ENCODE results near the gene NDUFA8.

NDUFA8 gene

GRCh38 chr9:122183501-122183900 is 23.9 kb upstream of the NDUFA8 start:
- no peak for DNase-seq

- DNase-seq: peak; percentile 63
These were observed 21.1 kb upstream of the NDUFA8 start for GRCh38 chr9:122180633-122181032.

GRCh38 chr9:122179690-122180074 is 20.1 kb upstream of the NDUFA8 start:
- peak; percentile 51 for DNase-seq

- DNase-seq: no peak
These were observed 19.6 kb upstream of the NDUFA8 start for GRCh38 chr9:122179054-122179689.

GRCh38 chr9:122176916-122177315 is 17.3 kb upstream of the NDUFA8 start:
- no peak for DNase-seq

GRCh38 chr9:122173670-122174069 is 14.1 kb upstream of the NDUFA8 start:
- no peak for DNase-seq

GRCh38 chr9:122172131-122172530 is 12.6 kb upstream of the NDUFA8 start:
- no peak for DNase-seq

- peak; percentile 32 for DNase-seq
These were observed 8.8 kb upstream of the NDUFA8 start for GRCh38 chr9:122168356-122168755.

GRCh38 chr9:122164286-122164685 is 4.7 kb upstream of the NDUFA8 start:
- no peak for DNase-seq

GRCh38 chr9:122162415-122162814 is 2.8 kb upstream of the NDUFA8 start:
- no peak for DNase-seq

- DNase-seq: no peak
These were observed 307 bp upstream of the NDUFA8 start for GRCh38 chr9:122159925-122160246.

GRCh38 chr9:122158202-122158601 is 1.4 kb downstream of the NDUFA8 start:
- DNase-seq: peak; percentile 34

GRCh38 chr9:122155796-122156195 is 3.8 kb downstream of the NDUFA8 start:
- DNase-seq: no peak

GRCh38 chr9:122151267-122151828 is 8.2 kb downstream of the NDUFA8 start:
- no peak for DNase-seq

- no peak for DNase-seq
These were observed 14.1 kb downstream of the NDUFA8 start for GRCh38 chr9:122145592-122145863.

- DNase-seq: no peak
These were observed 14.6 kb downstream of the NDUFA8 start for GRCh38 chr9:122144836-122145591.

GRCh38 chr9:122143876-122144405 is 15.6 kb downstream of the NDUFA8 start:
- no peak for DNase-seq

- no peak for DNase-seq
These were observed 16.3 kb downstream of the NDUFA8 start for GRCh38 chr9:122143296-122143695.

GRCh38 chr9:122141671-122142070 is 17.9 kb downstream of the NDUFA8 start:
- no peak for DNase-seq

- DNase-seq: no peak
These were observed 19.0 kb downstream of the NDUFA8 start for GRCh38 chr9:122140368-122141193.

- DNase-seq: no peak
These were observed 20.9 kb downstream of the NDUFA8 start for GRCh38 chr9:122138560-122139268.

- no peak for DNase-seq
These were observed 24.1 kb downstream of the NDUFA8 start for GRCh38 chr9:122135529-122135859.
